Measurements from ENCODE around the gene CTXND1.

DNA sequence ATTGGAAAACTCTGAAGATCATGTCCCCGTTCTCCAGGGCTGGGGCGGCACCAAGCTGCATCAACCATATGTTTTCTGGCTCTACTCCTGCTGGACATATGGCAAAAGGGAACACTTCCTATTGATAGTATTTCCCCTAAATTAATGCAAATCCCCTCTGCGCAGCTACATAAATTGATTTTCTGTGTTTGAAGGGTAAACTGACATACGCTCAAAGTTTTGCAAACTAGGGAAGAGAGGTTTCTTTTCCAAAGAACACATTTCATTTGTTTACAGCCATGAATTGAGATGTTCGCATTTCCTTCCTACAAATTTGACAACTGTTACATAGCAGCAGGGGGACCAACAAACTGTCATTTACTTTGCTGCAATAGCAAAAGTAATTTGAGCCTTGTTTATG lies 35.9 kb downstream of the CTXND1 start:
- TF ChIP-seq, protein P1, sequence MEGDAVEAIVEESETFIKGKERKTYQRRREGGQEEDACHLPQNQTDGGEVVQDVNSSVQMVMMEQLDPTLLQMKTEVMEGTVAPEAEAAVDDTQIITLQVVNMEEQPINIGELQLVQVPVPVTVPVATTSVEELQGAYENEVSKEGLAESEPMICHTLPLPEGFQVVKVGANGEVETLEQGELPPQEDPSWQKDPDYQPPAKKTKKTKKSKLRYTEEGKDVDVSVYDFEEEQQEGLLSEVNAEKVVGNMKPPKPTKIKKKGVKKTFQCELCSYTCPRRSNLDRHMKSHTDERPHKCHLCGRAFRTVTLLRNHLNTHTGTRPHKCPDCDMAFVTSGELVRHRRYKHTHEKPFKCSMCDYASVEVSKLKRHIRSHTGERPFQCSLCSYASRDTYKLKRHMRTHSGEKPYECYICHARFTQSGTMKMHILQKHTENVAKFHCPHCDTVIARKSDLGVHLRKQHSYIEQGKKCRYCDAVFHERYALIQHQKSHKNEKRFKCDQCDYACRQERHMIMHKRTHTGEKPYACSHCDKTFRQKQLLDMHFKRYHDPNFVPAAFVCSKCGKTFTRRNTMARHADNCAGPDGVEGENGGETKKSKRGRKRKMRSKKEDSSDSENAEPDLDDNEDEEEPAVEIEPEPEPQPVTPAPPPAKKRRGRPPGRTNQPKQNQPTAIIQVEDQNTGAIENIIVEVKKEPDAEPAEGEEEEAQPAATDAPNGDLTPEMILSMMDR (conservative IDR thresholded peaks at IDR 0.05; ENCODE audit: low read depth, low read length): no peak
- TF ChIP-seq EZH2phosphoT487 (IDR thresholded peaks at IDR 0.05; ENCODE audit: borderline replicate concordance, low read length) (no peak), EZH2 (IDR thresholded peaks at IDR 0.05; ENCODE audit: low read length, unreplicated experiment) (no peak)

All from PC-3 (cell line).